Islet of Langerhans (tissue), 1 donor: ENCODE data around the gene ANKRD23.
"Not testable (repeated sequence)": the region's sequence is repeated elsewhere in the genome, so short reads cannot be mapped to it uniquely, and the experiment has no call there.

Source experiments
- FAIRE-seq: peaks from one replicate; lab custom pipeline; 2011; peaks lifted over from hg19 to GRCh38; lab: Jason Lieb, UNC

Gene ANKRD23

GRCh38 chr2:96863056-96863455, 19.2 kb upstream of the ANKRD23 start:
- not testable (repeated sequence) for FAIRE-seq

GRCh38 chr2:96861074-96861473, 17.3 kb upstream of the ANKRD23 start:
- no peak for FAIRE-seq

GRCh38 chr2:96860065-96861029, 16.5 kb upstream of the ANKRD23 start:
- FAIRE-seq, result no peak

- FAIRE-seq, result no peak
Observed at GRCh38 chr2:96859681-96860064, 15.9 kb upstream of the ANKRD23 start.

- FAIRE-seq, result no peak
Observed at GRCh38 chr2:96859099-96859649, 15.4 kb upstream of the ANKRD23 start.

GRCh38 chr2:96857667-96858372, 14.0 kb upstream of the ANKRD23 start, which contains the start of gene ANKRD39:
ANKRD39 (minus strand) TSS chr2:96858016; CDS start chr2:96857987, 29 bp downstream.
- no peak for FAIRE-seq

- no peak for FAIRE-seq
Observed at GRCh38 chr2:96856776-96857666, 13.2 kb upstream of the ANKRD23 start.

- FAIRE-seq, result no peak
Observed at GRCh38 chr2:96853321-96853720, 9.5 kb upstream of the ANKRD23 start.

GRCh38 chr2:96852667-96853066, 8.8 kb upstream of the ANKRD23 start:
- FAIRE-seq, result no peak

GRCh38 chr2:96848264-96848663, 4.4 kb upstream of the ANKRD23 start:
- no peak for FAIRE-seq

- no peak for FAIRE-seq
Observed at GRCh38 chr2:96847586-96847985, 3.8 kb upstream of the ANKRD23 start.

- FAIRE-seq, result no peak
Observed at GRCh38 chr2:96846825-96847224, 3.0 kb upstream of the ANKRD23 start.

- FAIRE-seq, result no peak
Observed at GRCh38 chr2:96844405-96844808, 586 bp upstream of the ANKRD23 start.

- peak; percentile 89 for FAIRE-seq
Observed at GRCh38 chr2:96842600-96842999, 1.2 kb downstream of the ANKRD23 start.

- FAIRE-seq, result no peak
Observed at GRCh38 chr2:96841701-96842495, 1.9 kb downstream of the ANKRD23 start.

- FAIRE-seq, result no peak
Observed at GRCh38 chr2:96839875-96840850, 3.7 kb downstream of the ANKRD23 start.

- FAIRE-seq, result no peak
Observed at GRCh38 chr2:96839293-96839874, 4.4 kb downstream of the ANKRD23 start.

- FAIRE-seq, result no peak
Observed at GRCh38 chr2:96838345-96839292, 5.2 kb downstream of the ANKRD23 start.
